ENCODE data around the gene ANXA6.

DNA sequence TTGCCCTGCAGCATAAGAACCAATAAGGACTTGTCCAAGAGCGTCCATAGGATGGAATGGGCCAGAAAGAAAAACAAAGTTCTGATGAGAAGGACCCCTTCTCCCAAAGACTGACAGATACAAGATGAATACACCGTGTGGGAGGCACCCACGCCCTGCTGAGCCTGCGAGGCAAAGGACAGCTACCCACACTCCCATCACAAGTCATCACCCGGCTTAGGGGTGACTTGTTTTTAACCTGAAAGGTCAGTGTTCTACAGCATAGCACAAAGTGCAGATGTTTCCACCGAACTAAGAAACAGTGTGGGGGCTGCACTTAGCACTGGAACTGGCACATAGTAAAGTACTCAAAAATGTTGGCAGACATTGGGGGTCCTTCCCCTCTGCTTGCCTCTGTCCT lies 90.7 kb downstream of the ANXA6 start:
- TF ChIP-seq, protein P1, sequence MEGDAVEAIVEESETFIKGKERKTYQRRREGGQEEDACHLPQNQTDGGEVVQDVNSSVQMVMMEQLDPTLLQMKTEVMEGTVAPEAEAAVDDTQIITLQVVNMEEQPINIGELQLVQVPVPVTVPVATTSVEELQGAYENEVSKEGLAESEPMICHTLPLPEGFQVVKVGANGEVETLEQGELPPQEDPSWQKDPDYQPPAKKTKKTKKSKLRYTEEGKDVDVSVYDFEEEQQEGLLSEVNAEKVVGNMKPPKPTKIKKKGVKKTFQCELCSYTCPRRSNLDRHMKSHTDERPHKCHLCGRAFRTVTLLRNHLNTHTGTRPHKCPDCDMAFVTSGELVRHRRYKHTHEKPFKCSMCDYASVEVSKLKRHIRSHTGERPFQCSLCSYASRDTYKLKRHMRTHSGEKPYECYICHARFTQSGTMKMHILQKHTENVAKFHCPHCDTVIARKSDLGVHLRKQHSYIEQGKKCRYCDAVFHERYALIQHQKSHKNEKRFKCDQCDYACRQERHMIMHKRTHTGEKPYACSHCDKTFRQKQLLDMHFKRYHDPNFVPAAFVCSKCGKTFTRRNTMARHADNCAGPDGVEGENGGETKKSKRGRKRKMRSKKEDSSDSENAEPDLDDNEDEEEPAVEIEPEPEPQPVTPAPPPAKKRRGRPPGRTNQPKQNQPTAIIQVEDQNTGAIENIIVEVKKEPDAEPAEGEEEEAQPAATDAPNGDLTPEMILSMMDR (IDR thresholded peaks at IDR 0.05; ENCODE audit: borderline replicate concordance, extremely low read depth, low read length, poor library complexity, severe bottlenecking) = no peak
- TF ChIP-seq EZH2 (IDR thresholded peaks at IDR 0.05; ENCODE audit: borderline replicate concordance, low read depth, low read length, severe bottlenecking) = no peak
